Activated T-cell treated with anti-CD3 and anti-CD28 coated beads for 48 hours (primary cell): ENCODE measurements around the gene F9.

Experiments used
- DNase-seq: peaks from one replicate; pipeline ENCODE4 v3.0.0-alpha.2; 2020; ENCODE audit warnings: low read depth

F9 gene

DNA sequence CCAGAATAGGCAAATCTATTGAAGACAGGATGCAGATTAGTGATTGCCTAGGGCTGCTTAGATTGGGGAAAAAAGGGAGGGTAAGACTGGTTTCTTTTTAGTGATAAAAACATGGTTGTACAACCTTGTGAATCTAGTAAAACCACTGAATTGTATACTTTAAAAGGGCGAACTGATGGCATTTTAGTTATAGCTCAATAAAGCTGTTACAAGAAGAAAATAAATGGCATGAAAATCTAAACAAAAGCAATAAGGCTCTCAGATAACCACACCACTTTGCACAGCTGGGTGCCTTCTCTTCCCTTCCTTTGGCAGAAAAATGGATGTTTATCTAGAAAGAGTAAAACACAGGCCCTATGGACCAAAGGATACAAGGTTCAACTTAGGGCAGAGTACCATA lies 69.6 kb downstream of the F9 start:
- DNase-seq = no peak
